ENCODE data around the gene FXYD7.

- no peak for TF ChIP-seq CTCF (IDR thresholded peaks at IDR 0.05)
- no peak for TF ChIP-seq POLR2A (IDR thresholded peaks at IDR 0.05)
These were observed 21.4 kb downstream of the FXYD7 start for GRCh38 chr19:35164418-35164817.

Measured in lower leg skin (tissue), 3 donors.